ENCODE results near the gene PTBP3.

PTBP3 gene

GRCh38 chr9:112262577-112262976, 70.8 kb downstream of the PTBP3 start:
- no peak for DNase-seq

- no peak for DNase-seq
Observed at GRCh38 chr9:112261133-112261532, 72.3 kb downstream of the PTBP3 start.

- no peak for DNase-seq
Observed at GRCh38 chr9:112258106-112258505, 75.3 kb downstream of the PTBP3 start.

GRCh38 chr9:112252194-112252593, 81.2 kb downstream of the PTBP3 start:
- DNase-seq = peak in 1 of 2 donors; percentile 6

GRCh38 chr9:112249277-112249676, 84.1 kb downstream of the PTBP3 start:
- no peak for DNase-seq

- no peak for DNase-seq
Observed at GRCh38 chr9:112248722-112249121, 84.7 kb downstream of the PTBP3 start.

- DNase-seq = no peak
Observed at GRCh38 chr9:112247090-112247489, 86.3 kb downstream of the PTBP3 start.

- no peak for DNase-seq
Observed at GRCh38 chr9:112245126-112245525, 88.3 kb downstream of the PTBP3 start.

- no peak for DNase-seq
Observed at GRCh38 chr9:112242147-112242804, 91.1 kb downstream of the PTBP3 start.

GRCh38 chr9:112241491-112241890, 91.9 kb downstream of the PTBP3 start:
- DNase-seq = no peak

GRCh38 chr9:112239708-112240107, 93.7 kb downstream of the PTBP3 start:
- DNase-seq = no peak

GRCh38 chr9:112239284-112239683, 94.1 kb downstream of the PTBP3 start:
- no peak for DNase-seq

GRCh38 chr9:112234779-112235178, 98.6 kb downstream of the PTBP3 start:
- DNase-seq = no peak

- DNase-seq = no peak
Observed at GRCh38 chr9:112233769-112234168, 99.7 kb downstream of the PTBP3 start.

GRCh38 chr9:112232233-112232632, 101.2 kb downstream of the PTBP3 start:
- no peak for DNase-seq

GRCh38 chr9:112226091-112226490, 107.3 kb downstream of the PTBP3 start:
- no peak for DNase-seq

GRCh38 chr9:112224401-112225289, 108.8 kb downstream of the PTBP3 start:
- no peak for DNase-seq

GRCh38 chr9:112218908-112219307, 114.5 kb downstream of the PTBP3 start:
- DNase-seq = peak in 1 of 2 donors; percentile 18

GRCh38 chr9:112212926-112213325, 120.5 kb downstream of the PTBP3 start:
- no peak for DNase-seq

- DNase-seq = no peak
Observed at GRCh38 chr9:112207451-112207850, 126.0 kb downstream of the PTBP3 start.

- no peak for DNase-seq
Observed at GRCh38 chr9:112203536-112203935, 129.9 kb downstream of the PTBP3 start.

- no peak for DNase-seq
Observed at GRCh38 chr9:112200711-112201110, 132.7 kb downstream of the PTBP3 start.

- no peak for DNase-seq
Observed at GRCh38 chr9:112198646-112199045, 134.8 kb downstream of the PTBP3 start.

GRCh38 chr9:112194969-112195431, 138.4 kb downstream of the PTBP3 start:
- DNase-seq = no peak
